Activated CD8-positive, alpha-beta memory T cell treated with anti-CD3 and anti-CD28 coated beads, Interleukin-2, amount 10 ng/mL, durations not matched to agents 7 days and 5 days (primary cell): ENCODE data around the gene LCORL. TPM values are rescaled to one million over a fixed set of nuclear protein-coding genes. Genes with fewer than 3 reads are reported as not detected.
A peak's percentile ranks its signal among the peaks of the same experiment; 100 is the strongest.

Experiments used
- ATAC-seq: fragments of 150-1000 bp; cut with Tn5 transposase; one replicate; pipeline ENCODE4 v1.10.0; 2021; ENCODE audit warnings: moderate library complexity
- CTCF ChIA-PET: fragments of 350-600 bp; sonication (Branson Sonifier 250); formaldehyde crosslinking; loops from one replicate; lab custom pipeline; 2021; ENCODE audit warnings: antibody characterized with exemption; lab: Charles Lee
- DNase-seq: peaks from one replicate; pipeline ENCODE4 v3.0.0-alpha.2; 2020
- H3K27ac Mint-ChIP-seq: one replicate; pipeline ENCODE4 v1.8.0; 2021; ENCODE audit warnings: mild to moderate bottlenecking, mixed read lengths
- H3K27me3 Mint-ChIP-seq: one replicate; pipeline ENCODE4 v1.8.0; 2021; ENCODE audit warnings: mixed read lengths
- H3K36me3 Mint-ChIP-seq: one replicate; pipeline ENCODE4 v1.8.0; 2021; ENCODE audit warnings: mild to moderate bottlenecking, mixed read lengths
- H3K4me1 Mint-ChIP-seq: one replicate; pipeline ENCODE4 v1.8.0; 2021; ENCODE audit warnings: mixed read lengths
- H3K4me3 Mint-ChIP-seq: one replicate; pipeline ENCODE4 v1.8.0; 2021; ENCODE audit warnings: mild to moderate bottlenecking, moderate library complexity, mixed read lengths
- H3K9me3 Mint-ChIP-seq: one replicate; pipeline ENCODE4 v1.8.0; 2022; ENCODE audit warnings: low read depth, mixed read lengths
- total RNA-seq, 2 experiments: library from RNA; stranded (reverse); gene quantifications; one replicate each; pipeline ENCODE4 v1.2.3, GENCODE V29; 2021

Gene LCORL
- total RNA-seq = 10 to 100 TPM; 13.8 to 20.9 TPM

GRCh38 chr4:18021720-18022571 lies at the start of gene LCORL:
Gene LCORL (minus strand): TSS chr4:18021755. CDS start chr4:18021751, 4 bp downstream.
- peak within 1 kb of the TSS; percentile 92 for H3K4me3 Mint-ChIP-seq
- H3K9me3 Mint-ChIP-seq = no peaks in the 10 kb centered on the region
- H3K36me3 Mint-ChIP-seq = peaks cover 3% of the 10 kb centered on the region
- H3K4me1 Mint-ChIP-seq = peaks cover 18% of the 10 kb centered on the region
- peak; percentile 84 for ATAC-seq
- H3K27ac Mint-ChIP-seq = peak within 1 kb of the TSS; percentile 85
- CTCF ChIA-PET = interaction anchor here (1.2 to 1.7 kb wide), 2 partner anchors 18 to 207 kb away, joined by 4 to 5 read pairs; no protein-coding TSS in a partner anchor
- peak; percentile 95 for DNase-seq
- H3K27me3 Mint-ChIP-seq = peaks cover 27% of the 10 kb centered on the region

GRCh38 chr4:18069810-18070209 lies 48.3 kb upstream of the LCORL start:
- Mint-ChIP-seq H3K9me3 (peaks cover 2% of the 10 kb centered on the region), H3K27ac (no peak overlapping the region), H3K27me3 (peaks cover 40% of the 10 kb centered on the region), H3K4me3 (no peak overlapping the region), H3K36me3 (no peaks in the 10 kb centered on the region), H3K4me1 (peaks cover 4% of the 10 kb centered on the region)
- DNase-seq (no peak), ATAC-seq (no peak)
- CTCF ChIA-PET = interaction anchor here (1.1 kb wide), 1 partner anchor 20 kb away, joined by 3 read pairs; no protein-coding TSS in a partner anchor

GRCh38 chr4:18067031-18067430 lies 45.5 kb upstream of the LCORL start:
- Mint-ChIP-seq H3K9me3 (peaks cover 9% of the 10 kb centered on the region), H3K27ac (no peak overlapping the region), H3K27me3 (peaks cover 41% of the 10 kb centered on the region), H3K4me3 (no peak overlapping the region), H3K36me3 (no peaks in the 10 kb centered on the region), H3K4me1 (no peaks in the 10 kb centered on the region)
- no peak for DNase-seq
- CTCF ChIA-PET = no interaction called here
- no peak for ATAC-seq

GRCh38 chr4:18063079-18063478 lies 41.5 kb upstream of the LCORL start:
- no peaks in the 10 kb centered on the region for H3K36me3 Mint-ChIP-seq
- peaks cover 2% of the 10 kb centered on the region for H3K4me1 Mint-ChIP-seq
- peaks cover 9% of the 10 kb centered on the region for H3K9me3 Mint-ChIP-seq
- no peak overlapping the region for H3K4me3 Mint-ChIP-seq
- no peak for ATAC-seq
- H3K27ac Mint-ChIP-seq = no peak overlapping the region
- DNase-seq = no peak
- CTCF ChIA-PET = no interaction called here
- H3K27me3 Mint-ChIP-seq = peaks cover 39% of the 10 kb centered on the region

- DNase-seq (no peak), ATAC-seq (no peak)
- Mint-ChIP-seq H3K9me3 (peaks cover 2% of the 10 kb centered on the region), H3K27me3 (peaks cover 53% of the 10 kb centered on the region), H3K4me3 (no peak overlapping the region), H3K4me1 (peaks cover 12% of the 10 kb centered on the region), H3K36me3 (no peaks in the 10 kb centered on the region), H3K27ac (peak overlapping the region; percentile 54)
- CTCF ChIA-PET = interaction anchor here (1.1 kb wide), 1 partner anchor 19 kb away, joined by 4 read pairs; no protein-coding TSS in a partner anchor
Measured at GRCh38 chr4:18057821-18058533, 36.4 kb upstream of the LCORL start.

GRCh38 chr4:18056030-18056429 lies 34.5 kb upstream of the LCORL start:
- H3K4me3 Mint-ChIP-seq = no peak overlapping the region
- peaks cover 12% of the 10 kb centered on the region for H3K4me1 Mint-ChIP-seq
- no peaks in the 10 kb centered on the region for H3K9me3 Mint-ChIP-seq
- H3K36me3 Mint-ChIP-seq = no peaks in the 10 kb centered on the region
- H3K27me3 Mint-ChIP-seq = peaks cover 49% of the 10 kb centered on the region
- DNase-seq (no peak), ATAC-seq (no peak)
- H3K27ac Mint-ChIP-seq = no peak overlapping the region
- CTCF ChIA-PET = no interaction called here

- H3K4me3 Mint-ChIP-seq = no peak overlapping the region
- H3K27ac Mint-ChIP-seq = no peak overlapping the region
- CTCF ChIA-PET = interaction anchor here (0.8 kb wide), 1 partner anchor 23 kb away, joined by 4 read pairs; no protein-coding TSS in a partner anchor
- H3K9me3 Mint-ChIP-seq = no peaks in the 10 kb centered on the region
- peaks cover 5% of the 10 kb centered on the region for H3K4me1 Mint-ChIP-seq
- DNase-seq (no peak), ATAC-seq (no peak)
- H3K36me3 Mint-ChIP-seq = no peaks in the 10 kb centered on the region
- H3K27me3 Mint-ChIP-seq = peaks cover 32% of the 10 kb centered on the region
Measured at GRCh38 chr4:18052158-18052557, 30.6 kb upstream of the LCORL start.

GRCh38 chr4:18051281-18051680 lies 29.7 kb upstream of the LCORL start:
- DNase-seq (no peak), ATAC-seq (no peak)
- peaks cover 5% of the 10 kb centered on the region for H3K4me1 Mint-ChIP-seq
- H3K36me3 Mint-ChIP-seq = no peaks in the 10 kb centered on the region
- CTCF ChIA-PET = no interaction called here
- no peak overlapping the region for H3K27ac Mint-ChIP-seq
- no peak overlapping the region for H3K4me3 Mint-ChIP-seq
- H3K9me3 Mint-ChIP-seq = no peaks in the 10 kb centered on the region
- H3K27me3 Mint-ChIP-seq = peaks cover 30% of the 10 kb centered on the region

- H3K4me3 Mint-ChIP-seq = no peak overlapping the region
- peaks cover 22% of the 10 kb centered on the region for H3K27me3 Mint-ChIP-seq
- H3K27ac Mint-ChIP-seq = no peak overlapping the region
- no peaks in the 10 kb centered on the region for H3K4me1 Mint-ChIP-seq
- no peak for ATAC-seq
- no peaks in the 10 kb centered on the region for H3K36me3 Mint-ChIP-seq
- CTCF ChIA-PET = no interaction called here
- H3K9me3 Mint-ChIP-seq = no peaks in the 10 kb centered on the region
- DNase-seq = no peak
Measured at GRCh38 chr4:18050448-18050847, 28.9 kb upstream of the LCORL start.

GRCh38 chr4:18049446-18049845 lies 27.9 kb upstream of the LCORL start:
- H3K9me3 Mint-ChIP-seq = no peaks in the 10 kb centered on the region
- H3K4me3 Mint-ChIP-seq = no peak overlapping the region
- no peak overlapping the region for H3K27ac Mint-ChIP-seq
- no peaks in the 10 kb centered on the region for H3K4me1 Mint-ChIP-seq
- CTCF ChIA-PET = no interaction called here
- DNase-seq (no peak), ATAC-seq (no peak)
- H3K36me3 Mint-ChIP-seq = no peaks in the 10 kb centered on the region
- H3K27me3 Mint-ChIP-seq = peaks cover 18% of the 10 kb centered on the region

- Mint-ChIP-seq H3K27ac (no peak overlapping the region), H3K9me3 (no peaks in the 10 kb centered on the region), H3K27me3 (peaks cover 10% of the 10 kb centered on the region), H3K36me3 (no peaks in the 10 kb centered on the region), H3K4me1 (no peaks in the 10 kb centered on the region), H3K4me3 (no peak overlapping the region)
- no peak for DNase-seq
- no peak for ATAC-seq
- CTCF ChIA-PET = no interaction called here
Measured at GRCh38 chr4:18042754-18043153, 21.2 kb upstream of the LCORL start.

GRCh38 chr4:18042012-18042411 lies 20.5 kb upstream of the LCORL start:
- Mint-ChIP-seq H3K4me1 (no peaks in the 10 kb centered on the region), H3K4me3 (no peak overlapping the region), H3K27me3 (peaks cover 12% of the 10 kb centered on the region), H3K27ac (no peak overlapping the region), H3K9me3 (no peaks in the 10 kb centered on the region), H3K36me3 (no peaks in the 10 kb centered on the region)
- DNase-seq = no peak
- no peak for ATAC-seq
- CTCF ChIA-PET = no interaction called here

- Mint-ChIP-seq H3K4me1 (no peaks in the 10 kb centered on the region), H3K4me3 (no peak overlapping the region), H3K27ac (no peak overlapping the region), H3K9me3 (no peaks in the 10 kb centered on the region), H3K36me3 (no peaks in the 10 kb centered on the region), H3K27me3 (peaks cover 15% of the 10 kb centered on the region)
- CTCF ChIA-PET = no interaction called here
- ATAC-seq (no peak), DNase-seq (no peak)
Measured at GRCh38 chr4:18041114-18041513, 19.6 kb upstream of the LCORL start.
